ENCODE results near the gene CPNE2.
"Not testable (repeated sequence)": the region's sequence is repeated elsewhere in the genome, so short reads cannot be mapped to it uniquely, and the experiment has no call there.

Gene CPNE2

DNA sequence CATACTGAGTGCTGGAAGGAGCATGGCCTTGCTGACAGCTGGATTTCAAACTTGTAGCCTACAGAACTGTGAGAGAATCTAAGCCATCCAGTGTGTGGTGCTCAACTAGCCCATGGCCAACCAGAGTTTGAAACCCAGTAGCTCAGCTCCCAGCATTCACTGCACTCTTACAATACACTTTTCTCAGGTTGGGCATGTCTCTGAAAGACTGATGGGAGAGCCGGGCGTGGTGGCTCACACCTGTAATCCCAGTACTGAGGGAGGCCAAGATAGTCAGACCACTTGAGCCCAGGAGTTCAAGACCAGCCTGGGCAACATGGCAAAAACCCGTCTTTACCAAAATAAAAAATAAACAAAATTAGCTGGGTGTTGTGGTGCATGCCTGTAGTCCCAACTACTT lies 3.8 kb downstream of the CPNE2 start:
- TF ChIP-seq, protein P1, sequence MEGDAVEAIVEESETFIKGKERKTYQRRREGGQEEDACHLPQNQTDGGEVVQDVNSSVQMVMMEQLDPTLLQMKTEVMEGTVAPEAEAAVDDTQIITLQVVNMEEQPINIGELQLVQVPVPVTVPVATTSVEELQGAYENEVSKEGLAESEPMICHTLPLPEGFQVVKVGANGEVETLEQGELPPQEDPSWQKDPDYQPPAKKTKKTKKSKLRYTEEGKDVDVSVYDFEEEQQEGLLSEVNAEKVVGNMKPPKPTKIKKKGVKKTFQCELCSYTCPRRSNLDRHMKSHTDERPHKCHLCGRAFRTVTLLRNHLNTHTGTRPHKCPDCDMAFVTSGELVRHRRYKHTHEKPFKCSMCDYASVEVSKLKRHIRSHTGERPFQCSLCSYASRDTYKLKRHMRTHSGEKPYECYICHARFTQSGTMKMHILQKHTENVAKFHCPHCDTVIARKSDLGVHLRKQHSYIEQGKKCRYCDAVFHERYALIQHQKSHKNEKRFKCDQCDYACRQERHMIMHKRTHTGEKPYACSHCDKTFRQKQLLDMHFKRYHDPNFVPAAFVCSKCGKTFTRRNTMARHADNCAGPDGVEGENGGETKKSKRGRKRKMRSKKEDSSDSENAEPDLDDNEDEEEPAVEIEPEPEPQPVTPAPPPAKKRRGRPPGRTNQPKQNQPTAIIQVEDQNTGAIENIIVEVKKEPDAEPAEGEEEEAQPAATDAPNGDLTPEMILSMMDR (IDR thresholded peaks at IDR 0.05; ENCODE audit: extremely low read depth, insufficient read depth, missing control alignments): no peak
- in situ Hi-C loops (cut with MboI; ENCODE audit: low pct_unique_long_range_greater_than_20kb, low sequenced_read_pairs, unreplicated experiment): loop anchor here (25.0 kb wide), 2 partner anchors 191 to 316 kb away; partner anchors contain the start of genes CCL17 and PLLP
- DNase-seq (ENCODE audit: low spot score): no peak

DNA sequence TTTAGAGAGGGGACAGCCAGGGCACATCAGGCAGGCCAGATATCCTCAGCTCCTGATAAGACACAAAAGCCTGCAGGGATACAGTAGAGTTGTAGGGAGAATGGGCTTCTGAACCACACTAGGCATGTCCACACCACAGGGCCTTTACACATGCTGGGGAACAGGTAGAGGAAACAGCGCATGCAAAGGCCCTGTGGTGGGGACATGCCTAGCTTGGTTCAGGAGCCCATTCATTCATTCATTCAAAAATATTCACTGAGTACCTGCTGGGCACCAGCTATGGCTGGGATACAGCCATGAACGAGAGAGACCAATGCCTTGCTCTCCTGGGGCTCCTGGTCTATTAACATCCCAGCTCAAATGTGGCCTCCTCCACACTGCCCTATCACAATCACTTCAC lies 4.4 kb downstream of the CPNE2 start:
- TF ChIP-seq, protein P1 (IDR thresholded peaks at IDR 0.05; ENCODE audit: extremely low read depth, insufficient read depth, missing control alignments): no peak
- no peak for DNase-seq (ENCODE audit: low spot score)
- in situ Hi-C loops (cut with MboI; ENCODE audit: low pct_unique_long_range_greater_than_20kb, low sequenced_read_pairs, unreplicated experiment): loop anchor here (25.0 kb wide), 2 partner anchors 191 to 316 kb away; partner anchors contain the start of genes CCL17 and PLLP

DNA sequence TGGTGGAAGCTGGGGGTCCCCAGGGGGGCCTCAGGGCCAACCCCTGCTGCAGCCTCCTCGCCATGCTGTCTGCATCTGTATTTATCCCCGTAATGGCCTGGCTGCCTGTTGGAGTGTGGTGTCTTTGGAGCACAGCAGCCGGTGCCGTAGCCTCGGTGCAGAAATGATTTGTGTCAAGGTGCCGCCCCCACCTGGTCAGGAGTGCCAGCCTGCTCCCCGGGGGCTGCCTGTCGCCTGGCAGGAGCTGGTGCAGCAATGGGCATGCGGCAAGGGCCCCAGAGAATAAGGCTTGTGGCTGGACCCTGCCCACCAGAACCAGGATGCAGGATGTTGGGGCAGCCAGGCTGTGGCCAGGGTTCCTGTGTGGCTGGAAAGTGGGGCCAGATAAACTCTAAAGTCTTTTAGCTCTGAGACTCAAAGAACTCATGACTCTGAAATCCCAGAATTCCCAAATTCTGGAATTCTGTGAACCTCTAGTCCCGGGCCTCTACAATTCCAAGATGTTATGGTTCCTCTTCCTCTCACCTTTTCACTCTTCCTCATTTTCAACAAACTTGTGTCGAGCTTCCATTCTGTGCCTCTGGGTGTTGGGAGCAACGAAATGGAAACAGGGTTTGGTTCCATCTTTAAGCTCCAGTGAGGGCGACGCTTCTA lies 5.9 kb downstream of the CPNE2 start:
- TF ChIP-seq, protein P1 (IDR thresholded peaks at IDR 0.05; ENCODE audit: extremely low read depth, insufficient read depth, missing control alignments): no peak
- in situ Hi-C loops (cut with MboI; ENCODE audit: low pct_unique_long_range_greater_than_20kb, low sequenced_read_pairs, unreplicated experiment): loop anchor here (25.0 kb wide), 2 partner anchors 189 to 314 kb away; partner anchors contain the start of genes CCL17 and PLLP
- no peak for DNase-seq (ENCODE audit: low spot score)

DNA sequence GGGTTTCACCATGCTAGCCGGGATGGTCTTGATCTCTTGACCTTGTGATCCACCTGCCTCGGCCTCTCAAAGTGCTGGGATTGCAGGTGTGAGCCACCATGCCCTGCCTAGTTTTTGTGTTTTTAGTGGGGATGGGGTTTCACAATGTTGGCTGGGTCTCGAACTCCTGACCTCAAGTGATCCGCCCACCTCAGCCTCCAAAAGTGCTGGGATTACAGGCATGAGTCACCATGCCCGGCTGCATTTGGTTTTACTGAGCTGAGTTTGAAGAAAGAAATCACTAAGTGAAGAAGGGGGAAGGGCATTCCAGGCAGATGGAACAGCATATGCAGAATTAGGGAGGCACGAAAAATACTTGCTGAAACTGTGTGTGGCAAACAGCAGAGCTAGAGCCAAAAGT lies 7.6 kb downstream of the CPNE2 start:
- DNase-seq (ENCODE audit: low spot score): not testable (repeated sequence)
- in situ Hi-C loops (cut with MboI; ENCODE audit: low pct_unique_long_range_greater_than_20kb, low sequenced_read_pairs, unreplicated experiment): loop anchor here (25.0 kb wide), 2 partner anchors 187 to 312 kb away; partner anchors contain the start of genes CCL17 and PLLP

DNA sequence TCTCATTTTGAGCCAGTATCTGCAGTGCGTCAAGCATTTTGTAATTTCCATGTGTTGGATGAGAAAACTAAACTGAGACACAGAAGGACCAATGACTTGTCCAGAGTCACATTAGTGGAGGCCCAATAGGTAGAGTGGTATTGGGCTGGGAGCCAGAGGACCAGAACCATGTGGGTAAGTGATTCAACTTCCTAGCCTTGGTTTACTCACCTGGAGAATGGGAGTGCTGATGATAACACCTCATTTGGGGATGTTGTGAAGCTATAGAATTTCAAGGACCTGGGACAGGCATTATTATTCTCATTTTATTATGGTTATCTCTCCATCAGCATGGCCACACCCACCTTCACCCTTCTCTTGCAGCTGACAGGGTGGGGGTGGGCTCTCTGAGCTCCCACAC lies 8.1 kb downstream of the CPNE2 start:
- in situ Hi-C loops (cut with MboI; ENCODE audit: low pct_unique_long_range_greater_than_20kb, low sequenced_read_pairs, unreplicated experiment): no loop called here
- DNase-seq (ENCODE audit: low spot score): no peak
- TF ChIP-seq, protein P1 (IDR thresholded peaks at IDR 0.05; ENCODE audit: extremely low read depth, insufficient read depth, missing control alignments): no peak

DNA sequence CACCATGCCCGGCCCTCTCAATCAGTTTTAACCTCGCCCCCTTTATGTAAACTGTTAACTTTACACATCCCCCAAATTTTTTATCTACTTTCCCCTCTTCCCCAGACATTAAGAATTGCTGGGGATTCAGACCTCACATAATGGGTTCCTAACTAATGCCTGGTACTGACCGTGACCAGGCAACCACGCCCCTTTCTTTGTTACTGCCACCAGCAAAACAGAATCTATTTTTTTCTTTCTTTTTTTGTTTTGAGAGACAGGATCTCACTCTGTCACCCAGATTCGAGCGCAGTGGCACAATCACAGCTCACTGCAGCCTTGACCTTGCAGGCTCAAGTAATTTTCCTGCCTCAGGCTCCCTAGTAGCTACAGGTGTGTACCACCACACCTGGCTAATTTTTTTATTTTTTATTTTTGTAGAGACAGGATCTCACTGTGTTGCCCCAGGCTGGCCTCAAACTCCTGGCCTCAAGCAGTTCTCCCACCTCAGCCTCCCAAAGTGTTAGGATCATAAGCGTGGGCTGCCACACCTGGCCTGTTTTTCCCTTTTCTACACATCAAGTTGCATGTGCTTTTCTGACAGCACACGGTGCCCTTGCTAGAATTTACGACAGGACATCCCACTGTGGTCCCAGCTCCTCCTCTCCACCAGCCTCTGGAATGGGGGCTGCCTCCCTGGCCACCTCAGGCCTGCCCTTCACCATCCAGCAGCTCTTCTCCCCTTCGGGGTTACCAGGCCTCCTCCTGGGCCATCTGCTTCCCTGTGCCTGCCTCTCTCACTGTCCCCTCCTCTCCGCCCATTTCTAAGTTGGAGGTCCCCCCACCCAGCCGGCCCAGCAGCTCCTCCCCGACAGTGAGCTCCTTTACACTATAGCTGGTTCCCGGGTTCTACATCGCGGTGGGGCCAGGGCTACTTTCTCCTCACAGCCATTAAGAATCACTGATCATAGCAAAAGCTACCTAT lies 10.8 kb downstream of the CPNE2 start:
- in situ Hi-C loops (cut with MboI; ENCODE audit: low pct_unique_long_range_greater_than_20kb, low sequenced_read_pairs, unreplicated experiment): no loop called here
- DNase-seq (ENCODE audit: low spot score): no peak
- TF ChIP-seq, protein P1 (IDR thresholded peaks at IDR 0.05; ENCODE audit: extremely low read depth, insufficient read depth, missing control alignments): no peak
